NCI-H226 (cell line): ENCODE data around the gene SLC17A9.

Experiments used
- DNase-seq: peaks from one replicate; pipeline ENCODE4 v3.0.0-alpha.2; 2015

Gene SLC17A9

GRCh38 chr20:62952373-62952967, at the start of gene SLC17A9:
SLC17A9 (plus strand) TSS chr20:62952709; CDS start chr20:62952831, 122 bp downstream.
- DNase-seq = no peak

GRCh38 chr20:62902926-62903615, 49.4 kb upstream of the SLC17A9 start:
- peak; percentile 26 for DNase-seq

- no peak for DNase-seq
Measured at GRCh38 chr20:62905536-62906117, 46.9 kb upstream of the SLC17A9 start.

- no peak for DNase-seq
Measured at GRCh38 chr20:62906209-62906608, 46.3 kb upstream of the SLC17A9 start.

- no peak for DNase-seq
Measured at GRCh38 chr20:62906647-62907375, 45.7 kb upstream of the SLC17A9 start.

GRCh38 chr20:62907384-62908317, 44.9 kb upstream of the SLC17A9 start:
- DNase-seq = no peak

DNA sequence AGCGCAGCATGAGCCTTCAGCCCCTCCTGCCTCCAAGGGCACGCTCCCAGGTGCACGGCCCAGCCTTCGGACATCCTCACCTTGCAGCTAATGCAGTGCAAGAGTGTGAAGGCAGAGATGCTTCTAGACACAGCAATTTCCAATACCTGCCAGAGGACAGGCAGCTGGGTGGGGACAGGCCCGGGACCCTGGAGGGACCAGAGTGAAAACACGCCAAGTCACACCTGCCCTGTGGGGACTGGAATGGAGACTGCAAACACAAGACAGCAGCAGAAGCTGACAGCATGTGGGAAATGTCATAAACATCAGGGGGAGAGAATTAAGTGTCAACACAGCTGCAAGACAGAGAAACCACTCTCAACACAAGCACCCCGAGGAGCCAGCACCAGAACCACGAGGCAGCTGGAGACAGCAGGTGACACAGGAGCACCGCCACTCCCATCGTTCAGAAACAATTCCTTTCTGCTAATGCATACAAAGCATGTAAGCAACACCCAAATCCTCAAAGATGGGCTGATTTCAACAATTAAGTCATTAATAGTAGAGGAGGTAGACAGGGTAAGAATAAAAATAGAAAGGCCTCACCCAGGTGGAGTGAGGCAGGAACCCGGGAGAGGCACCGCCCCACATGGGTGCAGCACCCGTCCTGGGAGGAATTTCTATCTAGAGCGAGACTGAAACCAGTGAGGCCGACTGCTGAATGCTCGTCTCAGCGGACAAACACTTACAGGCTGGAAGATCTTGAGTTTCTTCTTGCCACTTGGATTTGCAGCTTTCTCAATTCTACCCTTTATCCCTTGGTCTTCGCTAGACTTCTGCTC, 43.3 kb upstream of the SLC17A9 start:
- no peak for DNase-seq

DNA sequence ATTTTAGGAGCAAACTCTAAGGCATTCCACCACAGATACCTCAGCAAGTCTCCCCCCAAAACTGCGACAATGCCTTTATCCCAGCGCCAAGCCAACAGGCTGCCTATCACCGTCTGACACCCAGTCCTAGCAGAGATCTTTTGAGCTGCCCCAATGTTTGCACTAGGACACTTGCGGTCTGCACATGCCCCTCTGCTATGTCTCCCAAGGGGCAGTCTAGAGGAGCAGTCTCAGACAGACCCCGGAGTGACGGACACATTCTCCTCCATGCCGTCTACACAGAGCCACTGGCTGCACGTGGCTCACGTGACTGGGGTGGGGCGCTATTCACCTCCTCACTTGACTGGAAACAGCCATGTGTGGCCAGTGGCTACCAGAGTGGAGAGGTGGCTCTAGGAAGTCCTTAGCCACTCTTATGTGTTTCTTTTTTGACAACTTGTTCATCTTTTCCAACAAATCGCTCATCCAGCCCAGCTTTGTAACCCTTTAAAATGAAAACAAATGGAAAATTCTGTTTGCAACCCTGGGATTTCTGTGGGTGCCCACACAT, 42.2 kb upstream of the SLC17A9 start:
- no peak for DNase-seq

DNA sequence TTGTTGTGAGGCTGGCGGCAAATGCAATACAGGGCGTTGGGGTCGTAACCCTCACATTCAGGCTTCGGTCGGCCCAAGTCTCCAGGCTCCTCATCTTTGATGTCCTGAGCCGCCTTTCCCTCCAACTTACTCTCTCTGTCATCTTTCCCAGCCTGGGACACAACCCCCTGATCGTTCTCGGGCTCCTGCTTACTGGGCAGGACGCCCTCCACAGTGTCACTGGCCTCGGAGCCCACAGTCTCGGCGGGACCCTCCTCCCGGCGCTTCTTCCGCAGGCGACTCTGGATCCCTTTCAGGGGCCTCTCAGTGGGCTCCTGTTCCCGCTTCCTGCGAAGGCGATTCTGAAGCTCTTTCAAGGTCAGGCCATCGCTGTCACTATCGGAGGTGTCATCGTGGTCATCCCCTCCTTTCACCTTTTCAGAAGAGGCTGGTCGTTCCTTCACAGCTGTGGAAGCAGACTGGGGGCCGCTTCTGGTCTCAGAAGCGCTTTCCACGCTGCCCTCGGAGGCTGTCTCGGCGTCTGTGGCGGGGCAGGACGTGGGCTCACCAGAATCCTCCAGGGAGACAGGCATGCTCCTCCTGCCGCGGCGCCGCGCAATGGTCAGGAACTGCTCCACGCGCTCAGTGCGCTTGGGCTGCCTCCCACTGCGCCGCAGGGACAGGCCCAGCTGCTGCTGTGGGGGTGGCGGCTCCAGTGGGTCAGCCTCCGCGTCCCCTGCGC, 41.6 kb upstream of the SLC17A9 start:
- DNase-seq = no peak

DNA sequence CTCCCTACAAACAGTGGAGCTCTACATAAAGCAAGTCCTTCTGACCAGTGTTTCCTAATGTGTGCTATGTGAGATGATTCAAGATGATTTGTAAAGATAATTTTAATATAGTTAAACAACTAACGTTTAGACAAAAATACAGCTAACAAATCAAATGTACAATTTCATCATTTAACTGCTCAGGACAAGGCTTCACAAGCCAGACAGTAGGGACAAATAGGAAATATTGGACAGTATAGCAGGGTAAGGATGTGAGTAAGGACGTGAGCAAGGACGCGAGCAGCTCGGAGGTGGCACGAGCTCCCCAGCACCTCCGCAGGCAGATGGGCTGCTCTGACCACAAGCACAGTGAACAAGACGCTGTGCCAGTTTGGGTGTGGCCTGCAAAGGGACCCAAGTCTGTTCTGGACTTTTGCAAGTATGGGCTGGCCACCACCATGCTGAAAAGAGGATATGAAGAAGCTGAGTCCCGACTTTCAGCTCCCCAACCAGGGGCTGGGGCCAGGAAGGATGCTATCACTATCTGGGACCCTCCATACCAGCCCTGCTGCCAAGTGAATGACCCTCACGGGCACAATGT, 40.7 kb upstream of the SLC17A9 start:
- DNase-seq = no peak

GRCh38 chr20:62913043-62913630, 39.4 kb upstream of the SLC17A9 start:
- DNase-seq = no peak

- no peak for DNase-seq
Measured at GRCh38 chr20:62914436-62914835, 38.1 kb upstream of the SLC17A9 start.

GRCh38 chr20:62914970-62915457, 37.5 kb upstream of the SLC17A9 start:
- DNase-seq = no peak

DNA sequence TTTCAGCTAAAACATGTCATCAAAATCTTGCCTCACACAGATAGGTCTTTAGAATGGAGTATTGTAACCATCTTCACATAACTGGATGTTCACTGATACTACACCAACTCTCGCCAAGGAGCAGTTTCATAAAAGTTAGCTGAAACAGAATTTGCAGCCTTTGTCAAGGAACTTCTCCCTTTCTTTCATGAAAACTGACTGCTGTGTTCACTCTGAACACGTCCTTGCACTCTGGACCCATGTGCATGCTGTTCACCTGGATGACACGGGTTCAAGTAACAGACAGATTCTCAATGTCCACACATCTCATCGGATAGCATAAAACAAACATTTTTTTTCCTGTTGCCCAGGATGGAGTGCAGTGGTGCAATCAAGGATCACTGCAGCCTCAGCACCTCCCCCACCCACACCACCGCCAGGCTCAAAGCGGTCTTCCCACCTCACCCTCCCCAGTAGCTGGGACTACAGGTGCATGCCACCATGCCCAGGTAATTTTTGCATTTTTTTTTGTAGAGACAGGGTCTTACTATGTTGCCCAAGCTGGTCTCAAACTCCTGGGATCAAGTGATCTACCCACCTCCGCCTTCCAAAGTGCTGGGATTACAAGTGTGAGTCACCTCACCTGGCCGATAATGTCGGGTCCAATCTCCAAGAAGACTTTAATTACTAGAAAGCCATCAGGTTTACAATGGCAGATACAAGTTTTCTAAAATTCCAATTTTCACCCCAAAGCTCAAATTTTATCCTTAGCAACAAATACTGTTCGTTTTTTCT, 35.6 kb upstream of the SLC17A9 start:
- DNase-seq = no peak

- DNase-seq = no peak
Measured at GRCh38 chr20:62917720-62918119, 34.8 kb upstream of the SLC17A9 start.

- no peak for DNase-seq
Measured at GRCh38 chr20:62918147-62918546, 34.4 kb upstream of the SLC17A9 start.

GRCh38 chr20:62918831-62919230, 33.7 kb upstream of the SLC17A9 start:
- no peak for DNase-seq

DNA sequence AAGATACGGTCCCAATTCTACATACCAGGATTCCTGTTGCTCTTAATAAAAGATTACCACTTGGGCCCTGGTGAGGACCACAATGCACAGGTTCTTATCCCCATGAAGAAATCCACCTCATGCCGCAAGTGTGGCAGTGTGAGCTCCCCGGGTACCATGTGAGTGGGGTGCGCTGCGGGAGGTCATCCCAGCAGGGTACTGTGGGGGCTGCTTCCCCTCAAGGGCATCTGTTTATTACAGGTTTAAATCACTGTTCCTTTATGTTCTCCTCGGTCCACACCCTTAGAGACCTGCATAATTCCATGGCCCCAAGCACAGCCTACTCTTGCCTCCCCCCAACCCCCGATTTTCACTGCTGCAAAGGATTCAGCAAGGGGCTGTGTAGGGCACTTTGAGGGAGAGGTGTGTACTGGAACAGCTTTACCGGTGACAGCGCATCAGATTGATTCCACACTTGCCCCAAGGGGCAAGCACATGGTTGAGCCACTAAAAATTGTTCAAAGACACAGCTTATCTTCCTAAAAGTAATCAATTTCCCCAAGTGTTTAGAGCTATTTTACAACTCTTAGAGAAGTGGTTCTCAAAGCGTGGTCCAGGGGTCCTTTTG, 32.4 kb upstream of the SLC17A9 start:
- no peak for DNase-seq
